Measurements from ENCODE around the gene CYBRD1.

GRCh38 chr2:171482308-171482707, 40.0 kb upstream of the CYBRD1 start:
- TF ChIP-seq MAX (IDR thresholded peaks at IDR 0.05; ENCODE audit: low read depth, low read length) (no peak), POLR2A (IDR thresholded peaks at IDR 0.05; ENCODE audit: extremely low read depth, insufficient read length) (no peak), MYC (IDR thresholded peaks at IDR 0.05; ENCODE audit: low read depth, low read length) (no peak)
- TF ChIP-seq, protein P1, sequence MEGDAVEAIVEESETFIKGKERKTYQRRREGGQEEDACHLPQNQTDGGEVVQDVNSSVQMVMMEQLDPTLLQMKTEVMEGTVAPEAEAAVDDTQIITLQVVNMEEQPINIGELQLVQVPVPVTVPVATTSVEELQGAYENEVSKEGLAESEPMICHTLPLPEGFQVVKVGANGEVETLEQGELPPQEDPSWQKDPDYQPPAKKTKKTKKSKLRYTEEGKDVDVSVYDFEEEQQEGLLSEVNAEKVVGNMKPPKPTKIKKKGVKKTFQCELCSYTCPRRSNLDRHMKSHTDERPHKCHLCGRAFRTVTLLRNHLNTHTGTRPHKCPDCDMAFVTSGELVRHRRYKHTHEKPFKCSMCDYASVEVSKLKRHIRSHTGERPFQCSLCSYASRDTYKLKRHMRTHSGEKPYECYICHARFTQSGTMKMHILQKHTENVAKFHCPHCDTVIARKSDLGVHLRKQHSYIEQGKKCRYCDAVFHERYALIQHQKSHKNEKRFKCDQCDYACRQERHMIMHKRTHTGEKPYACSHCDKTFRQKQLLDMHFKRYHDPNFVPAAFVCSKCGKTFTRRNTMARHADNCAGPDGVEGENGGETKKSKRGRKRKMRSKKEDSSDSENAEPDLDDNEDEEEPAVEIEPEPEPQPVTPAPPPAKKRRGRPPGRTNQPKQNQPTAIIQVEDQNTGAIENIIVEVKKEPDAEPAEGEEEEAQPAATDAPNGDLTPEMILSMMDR (IDR thresholded peaks at IDR 0.05; ENCODE audit: low read depth, low read length) = no peak
